GM12878 (cell line): ENCODE measurements around the gene EHBP1. TPM values are rescaled to one million over a fixed set of nuclear protein-coding genes. Genes with fewer than 3 reads are reported as not detected.

ENCODE experiments used
- ATAC-seq: fragments of 200-7000 bp; cut with Tn5 transposase; 3 replicates; pipeline ENCODE4 v1.9.1; 2020; ENCODE audit warnings: mild to moderate bottlenecking, moderate library complexity
- BruUV-seq: library from RNA; stranded (reverse); fragments of 400-500 nt; replicated peaks from 2 replicates; lab custom pipeline; 2021; lab: Mats Ljungman, UMichigan
- CTCF ChIA-PET: fragments of 300-600 bp; sonication (Branson Sonifier 250); formaldehyde crosslinking; extraction: SDS; loops from one replicate; lab custom pipeline; 2021; ENCODE audit warnings: inconsistent platforms; lab: Yijun Ruan, JAX
- POLR2A ChIA-PET: fragments of 350-600 bp; formaldehyde crosslinking; extraction: SDS; loops from one replicate; lab custom pipeline; 2021; ENCODE audit warnings: inconsistent platforms; lab: Charles Lee
- RAD21 ChIA-PET: fragments of 300-600 bp; sonication (Branson Sonifier 250); formaldehyde crosslinking; loops from one replicate; lab custom pipeline; 2023; ENCODE audit warnings: antibody characterized with exemption; ENCODE audit not compliant: unreplicated experiment; lab: Charles Lee
- SMC1A ChIA-PET: fragments of 300-600 bp; sonication (Branson Sonifier 250); formaldehyde crosslinking; loops from one replicate; lab custom pipeline; 2023; ENCODE audit not compliant: unreplicated experiment, uncharacterized antibody; lab: Charles Lee
- DNase-seq: peaks from one replicate; pipeline ENCODE4 v3.0.0-alpha.2; 2011; ENCODE audit warnings: low read depth, low spot score
- FAIRE-seq: peaks from 3 replicates; lab custom pipeline; 2011; peaks lifted over from hg19 to GRCh38; lab: Jason Lieb, UNC
- H2AFZ ChIP-seq: 2 replicates; pipeline ENCODE4 v1.6.0; 2011; ENCODE audit warnings: low read depth, low read length, control low read depth; ENCODE audit not compliant: control insufficient read depth
- H3K27ac ChIP-seq: 2 replicates; pipeline ENCODE4 v1.5.1; 2011; ENCODE audit warnings: control low read depth; ENCODE audit not compliant: control insufficient read depth, insufficient read depth
- H3K27me3 ChIP-seq, 2 experiments: replicated peaks in 1 of 2; 2 replicates each; pipeline versions ENCODE4 v1.6.0 to v1.6.1; 2011; ENCODE audit warnings: low read length in 1 of 2; ENCODE audit not compliant: control insufficient read depth in 2 of 2, insufficient read depth in 2 of 2
- H3K36me3 ChIP-seq, 2 experiments: 2 replicates each; pipeline ENCODE4 v1.5.1; 2011; ENCODE audit warnings: low read length in 1 of 2; ENCODE audit not compliant: control insufficient read depth in 2 of 2, insufficient read depth in 2 of 2
- H3K4me1 ChIP-seq: 2 replicates; pipeline ENCODE4 v1.6.1; 2011; ENCODE audit warnings: mild to moderate bottlenecking, low read length, moderate library complexity, mixed read lengths; ENCODE audit not compliant: control insufficient read depth, insufficient read depth
- H3K4me2 ChIP-seq: 2 replicates; pipeline ENCODE4 v1.6.0; 2011; ENCODE audit warnings: control low read depth; ENCODE audit not compliant: control insufficient read depth, insufficient read depth
- H3K4me3 ChIP-seq: fragments of 200-600 bp; sonication (generic); 2 replicates; pipeline ENCODE4 v1.5.1; 2016
- H3K79me2 ChIP-seq: 2 replicates; pipeline ENCODE4 v1.6.0; 2011; ENCODE audit warnings: low read length; ENCODE audit not compliant: control insufficient read depth, insufficient read depth
- H3K9ac ChIP-seq: 2 replicates; pipeline ENCODE4 v1.8.0; 2011; ENCODE audit warnings: low read length, control low read depth, mixed read lengths; ENCODE audit not compliant: control insufficient read depth, insufficient read depth
- H3K9me3 ChIP-seq: replicated peaks from 3 replicates; pipeline ENCODE4 v1.5.1; 2011; ENCODE audit warnings: mild to moderate bottlenecking, low read length; ENCODE audit not compliant: control insufficient read depth, insufficient read depth
- H4K20me1 ChIP-seq: 2 replicates; pipeline ENCODE4 v1.6.0; 2011; ENCODE audit not compliant: control insufficient read depth, insufficient read depth
- ATF2 ChIP-seq: IDR thresholded peaks from 2 replicates; pipeline ENCODE4 v1.6.1; 2012; ENCODE audit warnings: low read length, inconsistent platforms
- BCL11A ChIP-seq: IDR thresholded peaks from 2 replicates; pipeline ENCODE4 v1.6.1; 2011; ENCODE audit warnings: low read depth, low read length
- CREB1 ChIP-seq: IDR thresholded peaks from 2 replicates; pipeline ENCODE4 v1.6.1; 2012; ENCODE audit warnings: low read depth, mild to moderate bottlenecking, inconsistent platforms
- EED ChIP-seq: sonication (generic); IDR thresholded peaks from 2 replicates; pipeline ENCODE4 v1.6.1; 2016; ENCODE audit warnings: antibody characterized with exemption, low read depth
- IKZF1 ChIP-seq: fragments of 450-650 bp; conservative IDR thresholded peaks from 2 replicates; pipeline ENCODE4 v1.6.1; 2017; ENCODE audit warnings: antibody characterized with exemption, mild to moderate bottlenecking
- IKZF2 ChIP-seq, 2 experiments: fragments of 450-650 bp; IDR thresholded peaks; 2 replicates each; pipeline ENCODE4 v1.6.1; 2017; ENCODE audit warnings: mild to moderate bottlenecking in 2 of 2, moderate library complexity in 2 of 2
- JUNB ChIP-seq: IDR thresholded peaks from 2 replicates; pipeline ENCODE4 v1.6.1; 2016; ENCODE audit warnings: antibody characterized with exemption, mild to moderate bottlenecking
- MEF2B ChIP-seq: fragments of 450-650 bp; IDR thresholded peaks from 2 replicates; pipeline ENCODE4 v1.6.1; 2018; ENCODE audit warnings: mild to moderate bottlenecking, moderate library complexity; ENCODE audit not compliant: partially characterized antibody, poor library complexity, severe bottlenecking
- MTA3 ChIP-seq: IDR thresholded peaks from 2 replicates; pipeline ENCODE4 v1.6.1; 2012; ENCODE audit warnings: low read length, inconsistent platforms, borderline replicate concordance
- NFIC ChIP-seq: IDR thresholded peaks from 2 replicates; pipeline ENCODE4 v1.6.1; 2012; ENCODE audit warnings: low read depth, mild to moderate bottlenecking, inconsistent platforms, low read length, moderate library complexity
- PML ChIP-seq: IDR thresholded peaks from 2 replicates; pipeline ENCODE4 v1.6.1; 2012; ENCODE audit warnings: low read length, inconsistent platforms
- RUNX3 ChIP-seq: IDR thresholded peaks from 2 replicates; pipeline ENCODE4 v1.6.1; 2012; ENCODE audit warnings: low read length, inconsistent platforms
- SMARCA5 ChIP-seq: fragments of 450-650 bp; IDR thresholded peaks from 2 replicates; pipeline ENCODE4 v1.6.1; 2017; ENCODE audit warnings: mild to moderate bottlenecking
- TAF1 ChIP-seq: IDR thresholded peaks from 2 replicates; pipeline ENCODE4 v1.6.1; 2011; ENCODE audit warnings: mild to moderate bottlenecking, low read depth, low read length, borderline replicate concordance
- ZNF274 ChIP-seq: IDR thresholded peaks from one replicate; pipeline ENCODE4 v1.8.0; 2011; ENCODE audit not compliant: insufficient read length, insufficient read depth
- WGBS: methylation state at CpG from one replicate; pipeline ENCODE4 v1.1.6; 2016; ENCODE audit warnings: low lambda C conversion rate; ENCODE audit not compliant: insufficient replicate concordance, insufficient coverage; ENCODE audit errors: missing lambda C conversion rate; 5-methylcytosine and 5-hydroxymethylcytosine counted together
- in situ Hi-C: fragments of 300-500 bp; cut with MboI; formaldehyde crosslinking; loops from 9 replicates; pipeline ENCODE4 v1.14.3; 2018; ENCODE audit warnings: mixed read lengths
- intact Hi-C: fragments of 100-400 bp; cut with micrococcal nuclease; formaldehyde crosslinking; loops from one replicate; pipeline ENCODE4 v1.14.2; 2022; ENCODE audit not compliant: unreplicated experiment
- polyA plus RNA-seq, 11 experiments: library from polyadenylated mRNA; depleted of rRNA in 4 of 11; unstranded in 6 of 11; stranded (reverse) in 5 of 11; fragments of >200 nt; fragmentation: Nextera tagmentation in 4 of 11; fragmentation: Illumina TruSeq in 1 of 11; extraction: Ambion mirVana in 4 of 11; extraction: Trizol in 1 of 11; gene quantifications; 1 replicate in 1 of 11; 2 replicates in 10 of 11; pipeline versions ENCODE4 v1.2.1 to v1.2.3, GENCODE V29; 2011 to 2016; ENCODE audit warnings: inconsistent platforms in 2 of 11, missing spikeins in 2 of 11, low read depth in 1 of 11
- total RNA-seq, 4 experiments: library from RNA; depleted of rRNA in 3 of 4; stranded (reverse); fragments of >200 nt in 3 of 4; fragmentation: Illumina TruSeq in 1 of 4; extraction: Trizol in 1 of 4; gene quantifications; 2 replicates each; pipeline versions ENCODE4 v1.2.1 to v1.2.3, GENCODE V29; 2013 to 2021

EHBP1 gene
- total and polyA plus RNA-seq, 10 of the 15 experiments (the other 5 are each of a cell fraction or from before 2014, with no cell fraction given), result 5.7 to 26.1 (median 13.6) TPM

GRCh38 chr2:62660087-62660486 lies 45.4 kb upstream of the EHBP1 start (continued):
- TF ChIP-seq ATF2, result peak; percentile 47; the same call in 1 of the 2 replicates
- peak; percentile 23; the same call in 1 of the 2 replicates for TF ChIP-seq EED

- CTCF ChIA-PET, result interaction anchor here (0.7 to 1.5 kb wide), 4 partner anchors 44 to 204 kb away, joined by 3 read pairs; no protein-coding TSS in a partner anchor
- Histone ChIP-seq H3K9me3 (no peaks in the 10 kb centered on the region), H3K27me3 (no peaks in the 10 kb centered on the region), H3K36me3 (no peaks in the 10 kb centered on the region), H3K4me2 (peak overlapping the region; percentile 74), H2AFZ (peak overlapping the region; percentile 65), H3K9ac (no peak overlapping the region), H3K27ac (peak overlapping the region; percentile 62), H3K4me3 (no peak overlapping the region), H3K79me2 (no peaks in the 10 kb centered on the region), H3K4me1 (peaks cover 34% of the 10 kb centered on the region), H4K20me1 (no peaks in the 10 kb centered on the region)
- no TSS peak for BruUV-seq
- POLR2A ChIA-PET, result interaction anchor here (1.3 kb wide), 1 partner anchor 52 kb away, joined by 3 read pairs; no protein-coding TSS in a partner anchor
- WGBS, result 16% methylated on average over 2 of the region's 2 CpGs
- SMC1A ChIA-PET, result interaction anchor here (1.0 to 3.3 kb wide), 10 partner anchors 9 to 203 kb away, joined by 3 to 10 read pairs (median 3); partner anchors contain the start of gene EHBP1
- RAD21 ChIA-PET, result interaction anchor here (0.6 to 1.1 kb wide), 5 partner anchors 44 to 86 kb away, joined by 3 to 4 read pairs (median 3); no protein-coding TSS in a partner anchor
- ATAC-seq (peak; percentile 43), FAIRE-seq (peak; percentile 71), DNase-seq (no peak)
- in situ Hi-C loops (no loop called here), intact Hi-C loops (loop anchor here (2.0 kb wide), 1 partner anchor 44 kb away; the partner anchor contains the start of gene EHBP1)
- TF ChIP-seq IKZF2 (IDR thresholded peaks at IDR 0.05), result 0 out of 4 replicates have a peak, but pooled peaks of 1 of the 2 experiments have one; percentile 3
- peak; percentile 51 for TF ChIP-seq RUNX3
- no peak for TF ChIP-seq MEF2B
- 0 out of 2 replicates have a peak, but pooled peaks have one; percentile 40 for TF ChIP-seq NFIC
- peak; percentile 41; the same call in 1 of the 2 replicates for TF ChIP-seq JUNB
- TF ChIP-seq SMARCA5, result no peak
- TF ChIP-seq PML, result 0 out of 2 replicates have a peak, but pooled peaks have one; percentile 23
- TF ChIP-seq CREB1, result peak; percentile 16; the same call in 1 of the 2 replicates
- no peak for TF ChIP-seq TAF1
- TF ChIP-seq MTA3, result no peak
- 0 out of 2 replicates have a peak, but pooled peaks have one; percentile 12 for TF ChIP-seq IKZF1
- TF ChIP-seq BCL11A, result no peak
- TF ChIP-seq ZNF274, result no peak
- 0 out of 2 replicates have a peak, but pooled peaks have one; percentile 8 for TF ChIP-seq ATF2
Measured at GRCh38 chr2:62660582-62661262, 44.8 kb upstream of the EHBP1 start.
